Activated CD8-positive, alpha-beta memory T cell treated with anti-CD3 and anti-CD28 coated beads for 4 hours (primary cell): ENCODE results near the gene PCSK5.
"Not testable (repeated sequence)": the region's sequence is repeated elsewhere in the genome, so short reads cannot be mapped to it uniquely, and the experiment has no call there.

Experiments
- DNase-seq, 2 donors: peaks; one replicate each; pipeline ENCODE4 v3.0.0-alpha.2; 2020; ENCODE audit warnings: low read depth in 2 of 2

The PCSK5 gene

GRCh38 chr9:75889977-75890471 lies 449 bp upstream of the PCSK5 start:
- no peak for DNase-seq

- DNase-seq = no peak
Measured at GRCh38 chr9:75891277-75891741, 836 bp downstream of the PCSK5 start.

GRCh38 chr9:75891771-75892215 lies 1.3 kb downstream of the PCSK5 start:
- DNase-seq = no peak

GRCh38 chr9:75892216-75892911 lies 1.9 kb downstream of the PCSK5 start:
- no peak for DNase-seq

- DNase-seq = no peak
Measured at GRCh38 chr9:75893106-75893505, 2.6 kb downstream of the PCSK5 start.

GRCh38 chr9:75894566-75894965 lies 4.1 kb downstream of the PCSK5 start:
- no peak for DNase-seq

- no peak for DNase-seq
Measured at GRCh38 chr9:75895112-75895511, 4.6 kb downstream of the PCSK5 start.

GRCh38 chr9:75896193-75896592 lies 5.7 kb downstream of the PCSK5 start:
- DNase-seq = no peak

- DNase-seq = not testable (repeated sequence)
Measured at GRCh38 chr9:75900893-75901524, 10.5 kb downstream of the PCSK5 start.

- DNase-seq = no peak
Measured at GRCh38 chr9:75903785-75904360, 13.4 kb downstream of the PCSK5 start.

GRCh38 chr9:75904364-75904763 lies 13.9 kb downstream of the PCSK5 start:
- no peak for DNase-seq

- no peak for DNase-seq
Measured at GRCh38 chr9:75906531-75906930, 16.1 kb downstream of the PCSK5 start.

- DNase-seq = no peak
Measured at GRCh38 chr9:75907329-75907728, 16.9 kb downstream of the PCSK5 start.

- DNase-seq = no peak
Measured at GRCh38 chr9:75907923-75908322, 17.4 kb downstream of the PCSK5 start.

GRCh38 chr9:75909776-75910175 lies 19.3 kb downstream of the PCSK5 start:
- DNase-seq = no peak

GRCh38 chr9:75910731-75911130 lies 20.3 kb downstream of the PCSK5 start:
- DNase-seq = no peak

GRCh38 chr9:75911390-75911789 lies 20.9 kb downstream of the PCSK5 start:
- DNase-seq = no peak

GRCh38 chr9:75912951-75913350 lies 22.5 kb downstream of the PCSK5 start:
- no peak for DNase-seq

GRCh38 chr9:75914002-75914401 lies 23.5 kb downstream of the PCSK5 start:
- no peak for DNase-seq

- DNase-seq = no peak
Measured at GRCh38 chr9:75914883-75915452, 24.5 kb downstream of the PCSK5 start.

GRCh38 chr9:75918154-75918553 lies 27.7 kb downstream of the PCSK5 start:
- DNase-seq = no peak

GRCh38 chr9:75918909-75919308 lies 28.4 kb downstream of the PCSK5 start:
- DNase-seq = no peak
